GM10266 (cell line): ENCODE results near the gene SS18.

ENCODE experiments used
- DNase-seq: peaks from one replicate; pipeline ENCODE4 v3.0.0; 2012; ENCODE audit errors: extremely low spot score
- TF ChIP-seq, protein P1 (sequence below): IDR thresholded peaks from 2 replicates; pipeline ENCODE4 v1.5.1; 2012; ENCODE audit warnings: mild to moderate bottlenecking, low read depth; ENCODE audit not compliant: control insufficient read depth, insufficient read depth; ENCODE audit errors: missing control alignments

SS18 gene

DNA sequence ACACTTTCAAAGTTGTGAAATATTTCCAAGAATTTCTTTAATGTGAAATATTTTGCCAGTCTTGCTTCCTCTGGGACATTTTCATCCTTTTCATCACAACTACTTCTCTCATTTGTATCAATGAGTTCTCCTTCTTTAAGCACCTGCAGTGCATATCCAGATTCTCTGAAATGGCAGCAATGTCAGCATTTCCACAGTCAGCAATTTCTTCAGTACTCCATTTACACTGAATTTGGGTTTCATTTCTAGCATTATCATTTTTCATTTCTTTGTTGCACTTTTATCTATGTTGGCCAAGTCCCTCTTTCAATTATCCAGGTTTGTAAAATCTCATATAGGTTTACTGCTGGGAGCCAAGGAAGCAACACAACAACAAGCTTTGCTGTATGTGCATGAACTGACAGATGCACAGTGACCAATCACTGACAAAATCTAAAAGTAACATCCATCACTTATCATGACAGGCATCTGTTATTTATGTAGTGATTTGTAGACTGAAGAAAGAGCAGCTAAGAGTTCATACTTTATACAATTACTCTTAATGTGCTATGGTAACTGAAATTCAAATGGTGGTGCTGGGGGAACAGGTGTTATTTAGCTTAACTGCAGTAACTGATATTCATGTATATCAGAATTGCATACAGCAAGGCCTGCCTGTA is 43.9 kb downstream of the SS18 start:
- DNase-seq = no peak
- TF ChIP-seq, protein P1, sequence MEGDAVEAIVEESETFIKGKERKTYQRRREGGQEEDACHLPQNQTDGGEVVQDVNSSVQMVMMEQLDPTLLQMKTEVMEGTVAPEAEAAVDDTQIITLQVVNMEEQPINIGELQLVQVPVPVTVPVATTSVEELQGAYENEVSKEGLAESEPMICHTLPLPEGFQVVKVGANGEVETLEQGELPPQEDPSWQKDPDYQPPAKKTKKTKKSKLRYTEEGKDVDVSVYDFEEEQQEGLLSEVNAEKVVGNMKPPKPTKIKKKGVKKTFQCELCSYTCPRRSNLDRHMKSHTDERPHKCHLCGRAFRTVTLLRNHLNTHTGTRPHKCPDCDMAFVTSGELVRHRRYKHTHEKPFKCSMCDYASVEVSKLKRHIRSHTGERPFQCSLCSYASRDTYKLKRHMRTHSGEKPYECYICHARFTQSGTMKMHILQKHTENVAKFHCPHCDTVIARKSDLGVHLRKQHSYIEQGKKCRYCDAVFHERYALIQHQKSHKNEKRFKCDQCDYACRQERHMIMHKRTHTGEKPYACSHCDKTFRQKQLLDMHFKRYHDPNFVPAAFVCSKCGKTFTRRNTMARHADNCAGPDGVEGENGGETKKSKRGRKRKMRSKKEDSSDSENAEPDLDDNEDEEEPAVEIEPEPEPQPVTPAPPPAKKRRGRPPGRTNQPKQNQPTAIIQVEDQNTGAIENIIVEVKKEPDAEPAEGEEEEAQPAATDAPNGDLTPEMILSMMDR = no peak

- TF ChIP-seq, protein P1 = no peak
- no peak for DNase-seq
Measured at GRCh38 chr18:26044807-26045206, 45.6 kb downstream of the SS18 start.

- TF ChIP-seq, protein P1 = no peak
- no peak for DNase-seq
Measured at GRCh38 chr18:26040051-26040656, 50.3 kb downstream of the SS18 start.

- DNase-seq = no peak
- TF ChIP-seq, protein P1 = no peak
Measured at GRCh38 chr18:26039203-26039602, 51.2 kb downstream of the SS18 start.

GRCh38 chr18:26036635-26037034 is 53.8 kb downstream of the SS18 start:
- TF ChIP-seq, protein P1 = no peak
- no peak for DNase-seq

GRCh38 chr18:26034850-26035497 is 55.4 kb downstream of the SS18 start:
- TF ChIP-seq, protein P1 = no peak
- no peak for DNase-seq

DNA sequence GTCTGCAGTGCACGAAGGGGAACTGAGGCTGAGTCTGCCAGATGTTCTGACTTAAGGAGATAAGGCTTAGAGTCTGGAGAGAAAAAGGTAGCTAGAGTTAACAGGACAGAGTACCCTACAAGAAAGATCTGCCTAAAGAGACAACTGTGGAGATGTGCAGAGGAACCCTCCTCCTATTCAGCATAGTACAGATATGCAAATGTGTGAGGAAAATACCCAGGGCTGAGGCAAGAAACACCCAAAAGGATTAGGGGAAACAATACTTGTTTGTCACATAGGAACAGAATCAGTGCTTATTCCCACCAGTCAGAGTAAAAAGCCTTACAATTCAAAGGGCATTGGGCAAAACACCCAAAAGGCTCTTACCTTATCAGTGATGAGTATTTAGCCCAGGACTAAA is 67.8 kb downstream of the SS18 start:
- DNase-seq = no peak
- TF ChIP-seq, protein P1 = no peak
